GM12878 (cell line): Measurements from ENCODE around the gene GJC3.

Experiments used
- CHD2 ChIP-seq: IDR thresholded peaks from 2 replicates; pipeline ENCODE4 v1.6.1; 2011; ENCODE audit warnings: low read depth, low read length, improper control_type of control experiment, borderline replicate concordance
- EGR1 ChIP-seq, 2 experiments: IDR thresholded peaks; 1 replicate in 1 of 2; 2 replicates in 1 of 2; pipeline ENCODE4 v1.6.1; 2011 to 2012; ENCODE audit warnings: low read depth in 2 of 2, low read length in 2 of 2, borderline replicate concordance in 1 of 2, mild to moderate bottlenecking in 1 of 2, moderate library complexity in 1 of 2
- MYC ChIP-seq: IDR thresholded peaks from 2 replicates; pipeline ENCODE4 v1.6.1; 2011; ENCODE audit warnings: mild to moderate bottlenecking, low read length, moderate library complexity, inconsistent platforms; ENCODE audit not compliant: insufficient read depth, insufficient replicate concordance, insufficient read length, severe bottlenecking
- SP1 ChIP-seq: IDR thresholded peaks from one replicate; pipeline ENCODE4 v1.6.1; 2011; ENCODE audit warnings: low read depth, low read length
- TARDBP ChIP-seq: IDR thresholded peaks from 2 replicates; pipeline ENCODE4 v1.6.1; 2016; ENCODE audit warnings: borderline replicate concordance
- TF ChIP-seq, protein P1 (sequence below), 3 experiments: IDR thresholded peaks in 2 of 3; conservative IDR thresholded peaks in 1 of 3; 2 replicates each; pipeline ENCODE4 v1.5.1; 2011; ENCODE audit warnings: low read depth in 3 of 3, low read length in 3 of 3, mild to moderate bottlenecking in 3 of 3, control low read depth in 2 of 3, moderate library complexity in 2 of 3, inconsistent platforms in 1 of 3, mixed read lengths in 1 of 3; ENCODE audit not compliant: control insufficient read depth in 2 of 3, insufficient read depth in 1 of 3; ENCODE audit errors: extremely low read depth in 1 of 3

DNA sequence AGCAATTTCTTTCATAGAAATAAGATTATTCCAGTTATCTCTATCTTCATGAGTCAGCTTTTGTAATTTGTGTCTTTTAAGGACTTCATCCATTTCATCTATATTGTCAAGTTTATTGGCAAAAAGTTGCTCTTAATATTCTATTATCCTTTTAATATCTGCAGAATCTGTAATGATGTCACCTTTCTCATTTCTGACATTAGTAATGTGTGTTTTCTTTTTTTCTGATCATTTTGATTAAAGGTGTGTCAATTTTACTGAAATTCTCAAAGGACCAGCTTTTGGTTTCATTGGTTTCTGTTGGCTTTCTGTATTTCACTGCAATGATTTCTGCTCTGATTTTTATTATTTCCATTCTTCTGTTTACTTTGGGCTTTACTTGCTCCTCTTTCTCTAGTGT is 34.7 kb downstream of the GJC3 start:
- TF ChIP-seq CHD2 = no peak
- TF ChIP-seq, protein P1, sequence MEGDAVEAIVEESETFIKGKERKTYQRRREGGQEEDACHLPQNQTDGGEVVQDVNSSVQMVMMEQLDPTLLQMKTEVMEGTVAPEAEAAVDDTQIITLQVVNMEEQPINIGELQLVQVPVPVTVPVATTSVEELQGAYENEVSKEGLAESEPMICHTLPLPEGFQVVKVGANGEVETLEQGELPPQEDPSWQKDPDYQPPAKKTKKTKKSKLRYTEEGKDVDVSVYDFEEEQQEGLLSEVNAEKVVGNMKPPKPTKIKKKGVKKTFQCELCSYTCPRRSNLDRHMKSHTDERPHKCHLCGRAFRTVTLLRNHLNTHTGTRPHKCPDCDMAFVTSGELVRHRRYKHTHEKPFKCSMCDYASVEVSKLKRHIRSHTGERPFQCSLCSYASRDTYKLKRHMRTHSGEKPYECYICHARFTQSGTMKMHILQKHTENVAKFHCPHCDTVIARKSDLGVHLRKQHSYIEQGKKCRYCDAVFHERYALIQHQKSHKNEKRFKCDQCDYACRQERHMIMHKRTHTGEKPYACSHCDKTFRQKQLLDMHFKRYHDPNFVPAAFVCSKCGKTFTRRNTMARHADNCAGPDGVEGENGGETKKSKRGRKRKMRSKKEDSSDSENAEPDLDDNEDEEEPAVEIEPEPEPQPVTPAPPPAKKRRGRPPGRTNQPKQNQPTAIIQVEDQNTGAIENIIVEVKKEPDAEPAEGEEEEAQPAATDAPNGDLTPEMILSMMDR (IDR thresholded peaks at IDR 0.05 in 2 of 3, conservative IDR thresholded peaks at IDR 0.05 in 1 of 3; ENCODE audit: control insufficient read depth in 2 of 3, extremely low read depth in 1 of 3, insufficient read depth in 1 of 3, low read depth in 3 of 3, low read length in 3 of 3) = no peak
- no peak for TF ChIP-seq SP1
- no peak for TF ChIP-seq TARDBP
- no peak for TF ChIP-seq EGR1 (IDR thresholded peaks at IDR 0.05; ENCODE audit: borderline replicate concordance in 1 of 2, low read depth in 2 of 2, low read length in 2 of 2)
- no peak for TF ChIP-seq MYC
